B cell (primary cell): ENCODE measurements around the gene ANKRD11. TPM values are rescaled to one million over a fixed set of nuclear protein-coding genes. Genes with fewer than 3 reads are reported as not detected.

Experiments
- ATAC-seq: fragments of 200-7000 bp; cut with Tn5 transposase; one replicate; pipeline ENCODE4 v1.10.0; 2021; ENCODE audit warnings: low read depth, mild to moderate bottlenecking, moderate number of reproducible peaks, moderate library complexity
- CTCF ChIA-PET: fragments of 350-600 bp; sonication (Branson Sonifier 250); formaldehyde crosslinking; loops from one replicate; lab custom pipeline; 2021; ENCODE audit warnings: antibody characterized with exemption, inconsistent platforms; lab: Charles Lee
- POLR2A ChIA-PET: fragments of 350-600 bp; sonication (Branson Sonifier 250); formaldehyde crosslinking; loops from one replicate; lab custom pipeline; 2021; ENCODE audit warnings: antibody characterized with exemption; lab: Charles Lee
- DNase-seq: peaks from one replicate; pipeline ENCODE4 v3.0.0; 2013
- H2AFZ ChIP-seq: 2 replicates; pipeline ENCODE4 v1.6.1; 2012; ENCODE audit warnings: mild to moderate bottlenecking, low read depth, low read length; ENCODE audit not compliant: insufficient read depth, poor library complexity, severe bottlenecking
- H3K27ac ChIP-seq, 2 donors: 1 replicate in 1 of 2; 2 replicates in 1 of 2; pipeline ENCODE4 v1.5.1; 2012 to 2013; ENCODE audit warnings: low read length in 2 of 2, mild to moderate bottlenecking in 2 of 2, moderate library complexity in 1 of 2
- H3K27me3 ChIP-seq, 4 experiments: fragments of 200-600 bp in 1 of 4; sonication (generic) in 1 of 4; replicated peaks in 1 of 4; 1 replicate in 2 of 4; 2 replicates in 2 of 4; pipeline versions ENCODE4 v1.6.1 to v1.7.0; 2013 to 2016; ENCODE audit warnings: low read length in 3 of 4, mild to moderate bottlenecking in 2 of 4, mixed read lengths in 1 of 4, moderate library complexity in 1 of 4; ENCODE audit not compliant: insufficient read depth in 4 of 4, control insufficient read depth in 3 of 4; ENCODE audit errors: control extremely low read depth in 1 of 4
- H3K36me3 ChIP-seq, 2 experiments: replicated peaks in 1 of 2; 1 replicate in 1 of 2; 2 replicates in 1 of 2; pipeline versions ENCODE4 v1.6.1 to v1.7.1; 2013; ENCODE audit warnings: low read length in 1 of 2; ENCODE audit not compliant: insufficient read depth in 2 of 2, control insufficient read depth in 1 of 2; ENCODE audit errors: control extremely low read depth in 1 of 2, extremely low read depth in 1 of 2
- H3K4me1 ChIP-seq, 2 donors: fragments of 200-600 bp in 1 of 2; sonication (generic) in 1 of 2; 1 replicate in 1 of 2; 2 replicates in 1 of 2; pipeline versions ENCODE4 v1.5.1 to v1.6.1; 2013 to 2017; ENCODE audit warnings: low read length in 2 of 2; ENCODE audit not compliant: control insufficient read depth in 2 of 2, insufficient read depth in 2 of 2
- H3K4me2 ChIP-seq: replicated peaks from 2 replicates; pipeline ENCODE3; 2012; ENCODE audit warnings: mild to moderate bottlenecking, low read depth, low read length; ENCODE audit not compliant: poor library complexity, severe bottlenecking
- H3K4me3 ChIP-seq, 5 experiments: fragments of 200-600 bp in 1 of 5; sonication (generic) in 1 of 5; 1 replicate in 3 of 5; 2 replicates in 2 of 5; pipeline versions ENCODE4 v1.5.1 to v1.7.0; 2011 to 2016; ENCODE audit warnings: low read length in 4 of 5, mild to moderate bottlenecking in 4 of 5, low read depth in 2 of 5, control low read depth in 1 of 5, moderate library complexity in 1 of 5; ENCODE audit not compliant: insufficient read depth in 1 of 5; ENCODE audit errors: control extremely low read depth in 1 of 5, extremely low read depth in 1 of 5
- H3K79me2 ChIP-seq: fragments of 200-600 bp; sonication (generic); one replicate; pipeline ENCODE4 v1.6.0; 2016; ENCODE audit warnings: low read length; ENCODE audit not compliant: control insufficient read depth, insufficient read depth
- H3K9ac ChIP-seq: fragments of 200-600 bp; sonication (generic); 2 replicates; pipeline ENCODE4 v1.6.1; 2017; ENCODE audit warnings: mild to moderate bottlenecking, low read length, moderate library complexity
- H3K9me3 ChIP-seq, 3 donors: one replicate each; pipeline versions ENCODE4 v1.6.1 to v1.7.1; 2013; ENCODE audit warnings: low read length in 2 of 3; ENCODE audit not compliant: control insufficient read depth in 2 of 3, insufficient read depth in 1 of 3; ENCODE audit errors: control extremely low read depth in 1 of 3
- H4K20me1 ChIP-seq: 2 replicates; pipeline ENCODE4 v1.6.0; 2012; ENCODE audit warnings: mild to moderate bottlenecking, low read length; ENCODE audit not compliant: insufficient read depth, control insufficient read depth, poor library complexity, severe bottlenecking
- H3K27ac Mint-ChIP-seq: one replicate; pipeline ENCODE4 v1.8.0; 2021; ENCODE audit warnings: mixed read lengths
- H3K27me3 Mint-ChIP-seq: one replicate; pipeline ENCODE4 v1.8.0; 2021; ENCODE audit warnings: mixed read lengths
- H3K4me1 Mint-ChIP-seq: one replicate; pipeline ENCODE4 v1.8.0; 2021; ENCODE audit warnings: mixed read lengths
- H3K4me3 Mint-ChIP-seq: one replicate; pipeline ENCODE4 v1.8.0; 2021; ENCODE audit warnings: mixed read lengths
- H3K9me3 Mint-ChIP-seq: one replicate; pipeline ENCODE4 v1.8.0; 2022; ENCODE audit warnings: mixed read lengths; ENCODE audit not compliant: insufficient read depth
- EZH2 ChIP-seq: IDR thresholded peaks from 2 replicates; pipeline ENCODE4 v1.6.1; 2012; ENCODE audit warnings: borderline replicate concordance, low read depth, mild to moderate bottlenecking, moderate library complexity, low read length; ENCODE audit not compliant: insufficient read depth, poor library complexity, severe bottlenecking
- WGBS: methylation state at CpG from one replicate; pipeline ENCODE4 v1.1.5; 2013; ENCODE audit warnings: missing lambda C conversion rate; ENCODE audit not compliant: insufficient coverage; 5-methylcytosine and 5-hydroxymethylcytosine counted together
- intact Hi-C: fragments of 100-400 bp; cut with micrococcal nuclease; formaldehyde crosslinking; loops from one replicate; pipeline ENCODE4 v1.10.0; 2022
- polyA plus RNA-seq: library from polyadenylated mRNA; depleted of rRNA; stranded (reverse); fragments of >200 nt; gene quantifications from 2 replicates; pipeline ENCODE4 v1.2.3, GENCODE V29; 2012
- total RNA-seq, 2 donors: library from RNA; stranded (reverse); fragments of 120-200 nt in 1 of 2; gene quantifications; 1 replicate in 1 of 2; 2 replicates in 1 of 2; pipeline versions ENCODE4 v1.2.3 to v1.2.4, GENCODE V29; 2013 to 2022
- TF ChIP-seq, protein P1 (sequence below): fragments of 200-600 bp; IDR thresholded peaks from one replicate; pipeline ENCODE4 v1.8.0; 2022; ENCODE audit warnings: antibody characterized with exemption, mild to moderate bottlenecking

ANKRD11 gene
- total and polyA plus RNA-seq, 2 donors (not counting 1 experiment from before 2014, with no cell fraction given), result 67.9 to 314 TPM

DNA sequence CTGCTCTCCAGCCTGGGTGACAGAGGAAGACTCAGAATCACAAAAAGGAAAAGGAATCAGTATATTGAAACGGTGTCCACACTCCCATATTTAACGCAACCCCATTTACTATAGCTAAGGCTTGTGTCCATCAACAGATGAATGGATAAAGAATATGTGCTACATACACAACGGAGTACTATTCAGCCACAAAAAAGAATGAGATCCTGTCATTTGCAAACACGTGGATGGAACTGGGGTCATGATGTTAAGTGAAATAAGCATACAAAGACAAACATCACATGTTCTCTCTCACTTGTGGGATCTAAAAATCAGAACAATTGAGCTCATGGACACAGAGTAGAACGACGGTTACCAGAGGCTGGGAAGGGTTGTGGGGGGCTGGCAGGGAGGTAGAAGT is 217.7 kb downstream of the ANKRD11 start:
- H3K4me2 ChIP-seq, result no peak overlapping the region
- no peak for ATAC-seq
- TF ChIP-seq, protein P1, sequence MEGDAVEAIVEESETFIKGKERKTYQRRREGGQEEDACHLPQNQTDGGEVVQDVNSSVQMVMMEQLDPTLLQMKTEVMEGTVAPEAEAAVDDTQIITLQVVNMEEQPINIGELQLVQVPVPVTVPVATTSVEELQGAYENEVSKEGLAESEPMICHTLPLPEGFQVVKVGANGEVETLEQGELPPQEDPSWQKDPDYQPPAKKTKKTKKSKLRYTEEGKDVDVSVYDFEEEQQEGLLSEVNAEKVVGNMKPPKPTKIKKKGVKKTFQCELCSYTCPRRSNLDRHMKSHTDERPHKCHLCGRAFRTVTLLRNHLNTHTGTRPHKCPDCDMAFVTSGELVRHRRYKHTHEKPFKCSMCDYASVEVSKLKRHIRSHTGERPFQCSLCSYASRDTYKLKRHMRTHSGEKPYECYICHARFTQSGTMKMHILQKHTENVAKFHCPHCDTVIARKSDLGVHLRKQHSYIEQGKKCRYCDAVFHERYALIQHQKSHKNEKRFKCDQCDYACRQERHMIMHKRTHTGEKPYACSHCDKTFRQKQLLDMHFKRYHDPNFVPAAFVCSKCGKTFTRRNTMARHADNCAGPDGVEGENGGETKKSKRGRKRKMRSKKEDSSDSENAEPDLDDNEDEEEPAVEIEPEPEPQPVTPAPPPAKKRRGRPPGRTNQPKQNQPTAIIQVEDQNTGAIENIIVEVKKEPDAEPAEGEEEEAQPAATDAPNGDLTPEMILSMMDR, result no peak
- TF ChIP-seq EZH2, result no peak
- no peaks in the 10 kb centered on the region for H3K4me1 ChIP-seq
- H3K9me3 ChIP-seq, result no peaks in the 10 kb centered on the region
- peaks cover 5 to 74% of the 10 kb centered on the region in 2 experiments for H3K36me3 ChIP-seq
- H3K27ac ChIP-seq, result no peak overlapping the region
- H4K20me1 ChIP-seq, result peaks cover 79% of the 10 kb centered on the region
- intact Hi-C loops, result no loop called here
- no peak overlapping the region for H3K4me3 Mint-ChIP-seq
- no CpG with 5 or more reads among the region's 6 CpGs for WGBS
- no peaks in the 10 kb centered on the region for H3K27me3 ChIP-seq
- ChIA-PET POLR2A (no interaction called here), CTCF (no interaction called here)
- peaks cover 53% of the 10 kb centered on the region for H3K79me2 ChIP-seq
- H2AFZ ChIP-seq, result no peak overlapping the region
- H3K9ac ChIP-seq, result no peak overlapping the region
- no peaks in the 10 kb centered on the region for H3K4me1 Mint-ChIP-seq
- H3K27me3 Mint-ChIP-seq, result no peaks in the 10 kb centered on the region
- H3K9me3 Mint-ChIP-seq, result no peaks in the 10 kb centered on the region
- H3K27ac Mint-ChIP-seq, result no peak overlapping the region
- no peak for DNase-seq
- H3K4me3 ChIP-seq, result no peak overlapping the region

DNA sequence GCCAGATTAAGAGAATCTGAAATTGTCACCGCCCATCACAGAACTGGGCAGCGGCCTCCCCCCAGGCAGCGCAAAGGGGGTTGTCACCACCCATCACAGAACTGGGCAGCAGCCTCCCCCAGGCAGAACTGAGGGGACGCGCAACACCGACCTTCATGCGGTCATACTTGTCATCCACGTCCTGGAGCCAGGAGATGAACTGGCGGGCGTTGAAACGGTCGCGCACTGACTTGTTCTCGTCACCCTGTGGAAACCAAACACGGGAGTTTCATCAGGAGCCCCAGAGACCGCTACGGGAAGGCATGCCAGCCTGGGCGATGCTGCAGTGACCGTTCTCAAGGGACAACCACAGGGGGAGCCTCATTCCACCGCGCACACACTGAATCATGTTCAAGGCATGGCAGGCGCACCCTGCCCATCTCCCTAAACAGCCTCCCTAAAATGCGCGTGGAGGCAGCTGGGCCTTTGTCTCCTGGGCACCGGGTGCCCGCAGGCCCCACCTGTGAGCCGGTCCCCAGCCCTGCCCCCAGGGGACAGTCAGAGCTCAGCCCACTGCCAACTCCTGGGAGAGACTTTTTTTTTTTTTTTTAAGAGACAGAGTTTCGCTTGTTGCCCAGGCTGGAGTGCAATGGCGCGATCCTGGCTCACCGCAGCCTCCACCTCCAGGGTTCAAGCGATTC is 219.6 kb downstream of the ANKRD11 start:
- no peak for TF ChIP-seq EZH2
- TF ChIP-seq, protein P1, result no peak
- Histone ChIP-seq H3K4me3 (no peak overlapping the region), H3K27ac (no peak overlapping the region), H2AFZ (no peak overlapping the region), H3K4me1 (no peaks in the 10 kb centered on the region), H4K20me1 (peaks cover 72% of the 10 kb centered on the region), H3K27me3 (no peaks in the 10 kb centered on the region), H3K9ac (no peak overlapping the region), H3K36me3 (peaks cover 5 to 78% of the 10 kb centered on the region in 2 experiments), H3K9me3 (no peaks in the 10 kb centered on the region), H3K4me2 (no peak overlapping the region), H3K79me2 (peaks cover 44% of the 10 kb centered on the region)
- intact Hi-C loops, result no loop called here
- POLR2A ChIA-PET, result no interaction called here
- H3K4me1 Mint-ChIP-seq, result no peaks in the 10 kb centered on the region
- CTCF ChIA-PET, result interaction anchor here (1.2 kb wide), 1 partner anchor 30 kb away, joined by 3 read pairs; no protein-coding TSS in a partner anchor
- H3K27ac Mint-ChIP-seq, result no peak overlapping the region
- no peak overlapping the region for H3K4me3 Mint-ChIP-seq
- 97% methylated on average over 32 of the region's 32 CpGs for WGBS
- H3K9me3 Mint-ChIP-seq, result no peaks in the 10 kb centered on the region
- no peak for DNase-seq
- no peaks in the 10 kb centered on the region for H3K27me3 Mint-ChIP-seq
- ATAC-seq, result no peak
